Activated B cell treated with CpG ODN at 0.5 μM for 24 hours (primary cell): Measurements from ENCODE around the gene KAT6B. TPM values are rescaled to one million over a fixed set of nuclear protein-coding genes. Genes with fewer than 3 reads are reported as not detected.

Experiments used
- ATAC-seq: fragments of 200-7000 bp; cut with Tn5 transposase; one replicate; pipeline ENCODE4 v1.10.0; 2021; ENCODE audit warnings: low read depth, mild to moderate bottlenecking, moderate library complexity
- CTCF ChIA-PET: fragments of 350-600 bp; sonication (Branson Sonifier 250); formaldehyde crosslinking; loops from one replicate; lab custom pipeline; 2021; ENCODE audit warnings: antibody characterized with exemption; lab: Charles Lee
- POLR2A ChIA-PET: fragments of 350-600 bp; sonication (Branson Sonifier 250); formaldehyde crosslinking; loops from one replicate; lab custom pipeline; 2021; ENCODE audit warnings: antibody characterized with exemption; lab: Charles Lee
- DNase-seq: peaks from one replicate; pipeline ENCODE4 v3.0.0; 2022
- H3K27ac Mint-ChIP-seq: one replicate; pipeline ENCODE4 v1.8.0; 2020; ENCODE audit warnings: mixed read lengths
- H3K27me3 Mint-ChIP-seq: one replicate; pipeline ENCODE4 v1.8.0; 2021; ENCODE audit warnings: mixed read lengths
- H3K36me3 Mint-ChIP-seq: one replicate; pipeline ENCODE4 v1.8.0; 2021; ENCODE audit warnings: low read depth, mixed read lengths
- H3K4me1 Mint-ChIP-seq: one replicate; pipeline ENCODE4 v1.8.0; 2021; ENCODE audit warnings: mixed read lengths
- H3K4me3 Mint-ChIP-seq: one replicate; pipeline ENCODE4 v1.8.0; 2020; ENCODE audit warnings: mild to moderate bottlenecking, mixed read lengths
- H3K9me3 Mint-ChIP-seq: one replicate; pipeline ENCODE4 v1.8.0; 2020; ENCODE audit warnings: mixed read lengths
- CTCF ChIP-seq: fragments of 200-600 bp; IDR thresholded peaks from one replicate; pipeline ENCODE4 v1.8.0; 2022; ENCODE audit warnings: antibody characterized with exemption, mild to moderate bottlenecking
- intact Hi-C: fragments of 100-400 bp; cut with micrococcal nuclease; formaldehyde crosslinking; loops from one replicate; pipeline ENCODE4 v1.15.1; 2024
- total RNA-seq: library from RNA; stranded (reverse); gene quantifications from 2 replicates; pipeline ENCODE4 v1.2.3, GENCODE V29; 2022

The KAT6B gene
- total RNA-seq, 1 donor from 2014 or later, result 45.2 TPM

- no peak for TF ChIP-seq CTCF
- POLR2A ChIA-PET, result no interaction called here
- H3K9me3 Mint-ChIP-seq, result no peaks in the 10 kb centered on the region
- H3K4me3 Mint-ChIP-seq, result no peak overlapping the region
- ATAC-seq, result no peak
- H3K4me1 Mint-ChIP-seq, result peaks cover 37% of the 10 kb centered on the region
- no peaks in the 10 kb centered on the region for H3K27me3 Mint-ChIP-seq
- H3K36me3 Mint-ChIP-seq, result peaks cover 2% of the 10 kb centered on the region
- DNase-seq, result no peak
- CTCF ChIA-PET, result interaction anchor here (1.3 kb wide), 1 partner anchor 9 kb away, joined by 3 read pairs; no protein-coding TSS in a partner anchor
- intact Hi-C loops, result no loop called here
- H3K27ac Mint-ChIP-seq, result no peak overlapping the region
Observed at GRCh38 chr10:74877898-74878297, 51.5 kb downstream of the KAT6B start.

- no peak for TF ChIP-seq CTCF
- DNase-seq, result no peak
- no peak overlapping the region for H3K27ac Mint-ChIP-seq
- intact Hi-C loops, result no loop called here
- POLR2A ChIA-PET, result no interaction called here
- H3K27me3 Mint-ChIP-seq, result no peaks in the 10 kb centered on the region
- ATAC-seq, result no peak
- CTCF ChIA-PET, result no interaction called here
- no peak overlapping the region for H3K4me3 Mint-ChIP-seq
- peaks cover 31% of the 10 kb centered on the region for H3K4me1 Mint-ChIP-seq
- H3K36me3 Mint-ChIP-seq, result peaks cover 2% of the 10 kb centered on the region
- H3K9me3 Mint-ChIP-seq, result no peaks in the 10 kb centered on the region
Observed at GRCh38 chr10:74880041-74880440, 53.6 kb downstream of the KAT6B start.

GRCh38 chr10:74881253-74881884 lies 55.0 kb downstream of the KAT6B start:
- peaks cover 27% of the 10 kb centered on the region for H3K4me1 Mint-ChIP-seq
- POLR2A ChIA-PET, result no interaction called here
- no peaks in the 10 kb centered on the region for H3K9me3 Mint-ChIP-seq
- intact Hi-C loops, result no loop called here
- peaks cover 2% of the 10 kb centered on the region for H3K36me3 Mint-ChIP-seq
- no peak for TF ChIP-seq CTCF
- ATAC-seq (no peak), DNase-seq (no peak)
- CTCF ChIA-PET, result no interaction called here
- no peaks in the 10 kb centered on the region for H3K27me3 Mint-ChIP-seq
- no peak overlapping the region for H3K27ac Mint-ChIP-seq
- H3K4me3 Mint-ChIP-seq, result no peak overlapping the region

GRCh38 chr10:74882427-74882826 lies 56.0 kb downstream of the KAT6B start:
- H3K9me3 Mint-ChIP-seq, result no peaks in the 10 kb centered on the region
- H3K4me1 Mint-ChIP-seq, result peaks cover 31% of the 10 kb centered on the region
- no peak overlapping the region for H3K4me3 Mint-ChIP-seq
- DNase-seq, result no peak
- TF ChIP-seq CTCF, result no peak
- no peak overlapping the region for H3K27ac Mint-ChIP-seq
- H3K27me3 Mint-ChIP-seq, result no peaks in the 10 kb centered on the region
- ChIA-PET CTCF (no interaction called here), POLR2A (interaction anchor here (0.6 kb wide), 1 partner anchor 733 kb away, joined by 8 read pairs; no protein-coding TSS in a partner anchor)
- peaks cover 2% of the 10 kb centered on the region for H3K36me3 Mint-ChIP-seq
- intact Hi-C loops, result no loop called here
- ATAC-seq, result no peak

- ChIA-PET CTCF (no interaction called here), POLR2A (interaction anchor here (0.6 kb wide), 2 partner anchors 15 to 734 kb away, joined by 3 to 8 read pairs; no protein-coding TSS in a partner anchor)
- ATAC-seq (no peak), DNase-seq (no peak)
- no peak for TF ChIP-seq CTCF
- Mint-ChIP-seq H3K27me3 (no peaks in the 10 kb centered on the region), H3K36me3 (peaks cover 2% of the 10 kb centered on the region), H3K4me3 (no peak overlapping the region), H3K4me1 (peaks cover 33% of the 10 kb centered on the region), H3K9me3 (no peaks in the 10 kb centered on the region), H3K27ac (no peak overlapping the region)
- intact Hi-C loops, result no loop called here
Observed at GRCh38 chr10:74882831-74883230, 56.4 kb downstream of the KAT6B start.
